Uterus (tissue), 4 donors: ENCODE data around the gene ASB2. TPM values are rescaled to one million over a fixed set of nuclear protein-coding genes. Genes with fewer than 3 reads are reported as not detected.

Source experiments
- DNase-seq, 2 donors: peaks; one replicate each; pipeline ENCODE4 v3.0.0-alpha.2; 2019 to 2020
- H3K27ac ChIP-seq, 2 donors: fragments of 200-600 bp; sonication (generic); 1 replicate in 1 of 2; 2 replicates in 1 of 2; pipeline ENCODE4 v1.5.1; 2016 to 2018
- H3K27me3 ChIP-seq, 2 donors: fragments of 200-600 bp; sonication (generic); one replicate each; pipeline ENCODE4 v1.5.1; 2018 to 2019; ENCODE audit warnings: control low read depth in 1 of 2
- H3K36me3 ChIP-seq, 2 donors: fragments of 200-600 bp; sonication (generic); one replicate each; pipeline ENCODE4 v1.5.1; 2019; ENCODE audit warnings: control low read depth in 1 of 2
- H3K4me1 ChIP-seq, 2 donors: fragments of 200-600 bp; sonication (generic); one replicate each; pipeline ENCODE4 v1.5.1; 2018 to 2019; ENCODE audit warnings: control low read depth in 1 of 2
- H3K4me3 ChIP-seq, 2 donors: fragments of 200-600 bp; sonication (generic); 1 replicate in 1 of 2; 2 replicates in 1 of 2; pipeline ENCODE4 v1.5.1; 2018 to 2019; ENCODE audit warnings: mild to moderate bottlenecking in 1 of 2
- H3K9me3 ChIP-seq, 2 donors: fragments of 200-600 bp; sonication (generic); one replicate each; pipeline ENCODE4 v1.5.1; 2019; ENCODE audit warnings: control low read depth in 1 of 2
- CTCF ChIP-seq, 4 experiments: fragments of 200-600 bp in 2 of 4; fragments of 450-650 bp in 2 of 4; sonication (generic) in 2 of 4; IDR thresholded peaks; one replicate each; pipeline ENCODE4 v1.5.1; 2016 to 2019; ENCODE audit warnings: antibody characterized with exemption in 4 of 4, mild to moderate bottlenecking in 2 of 4, moderate library complexity in 1 of 4
- POLR2A ChIP-seq, 2 donors: fragments of 450-650 bp; IDR thresholded peaks; one replicate each; pipeline ENCODE4 v1.6.1; 2016; ENCODE audit warnings: antibody characterized with exemption in 2 of 2, mild to moderate bottlenecking in 1 of 2, moderate library complexity in 1 of 2
- intact Hi-C: fragments of 100-400 bp; cut with DNase I; formaldehyde crosslinking; loops from one replicate; pipeline ENCODE4 v1.15.1; 2023; ENCODE audit warnings: low total_unique reads
- total RNA-seq, 4 donors: library from RNA; depleted of rRNA in 3 of 4; stranded (reverse); fragments of >200 nt in 3 of 4; gene quantifications; one replicate each; pipeline versions ENCODE4 v1.1.0 to v1.2.4, GENCODE V29; 2014 to 2023
- donor health status: DM: yes; HTN: yes; CAD: no.

The ASB2 gene
- total RNA-seq, 4 donors from 2014 or later = 11.8 to 84.1 (median 21.0) TPM

DNA sequence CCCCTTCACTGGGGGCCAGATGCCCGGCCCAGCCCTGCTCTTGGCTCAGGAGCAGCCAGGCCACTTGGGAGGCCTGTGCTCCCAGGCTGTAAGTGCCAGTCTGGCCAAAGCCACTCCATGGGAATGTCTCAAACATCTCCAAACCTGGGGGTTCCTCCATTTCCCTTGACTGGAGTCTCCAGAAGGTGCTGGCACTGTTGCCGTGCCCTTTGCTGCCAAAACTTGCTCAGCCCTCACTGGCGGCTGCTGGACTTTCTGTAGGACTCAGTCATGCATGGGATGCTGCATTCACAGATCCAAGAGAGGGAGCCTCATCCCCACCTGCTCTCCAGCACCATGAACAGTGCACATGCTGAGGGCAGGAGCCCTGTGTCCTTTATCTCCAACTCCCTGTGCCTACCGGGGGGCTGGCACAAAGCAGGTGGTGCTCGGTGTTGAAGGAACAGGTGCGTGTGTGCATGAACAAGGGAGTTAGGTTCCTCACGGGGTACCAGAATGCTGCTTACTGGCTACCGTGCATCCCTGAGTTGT is 40.1 kb upstream of the ASB2 start:
- no peak overlapping the region for H3K4me3 ChIP-seq
- no peak for TF ChIP-seq CTCF (IDR thresholded peaks at IDR 0.05)
- no peak for TF ChIP-seq POLR2A (IDR thresholded peaks at IDR 0.05)
- intact Hi-C loops = no loop called here

GRCh38 chr14:94015223-94015622 is 38.9 kb upstream of the ASB2 start:
- Histone ChIP-seq H3K27me3 (no peaks in the 10 kb centered on the region), H3K27ac (no peak overlapping the region), H3K4me1 (no peaks in the 10 kb centered on the region), H3K9me3 (no peaks in the 10 kb centered on the region), H3K36me3 (no peaks in the 10 kb centered on the region), H3K4me3 (no peak overlapping the region)
- TF ChIP-seq POLR2A (IDR thresholded peaks at IDR 0.05) (no peak), CTCF (IDR thresholded peaks at IDR 0.05) (no peak)
- intact Hi-C loops = no loop called here
- DNase-seq = no peak

More for the DNA sequence above, 40.1 kb upstream of the ASB2 start:
- no peaks in the 10 kb centered on the region for H3K36me3 ChIP-seq
- no peaks in the 10 kb centered on the region for H3K27me3 ChIP-seq
- H3K9me3 ChIP-seq = no peaks in the 10 kb centered on the region
- H3K4me1 ChIP-seq = no peaks in the 10 kb centered on the region
- no peak overlapping the region for H3K27ac ChIP-seq
- no peak for DNase-seq

GRCh38 chr14:94014382-94014781 is 38.0 kb upstream of the ASB2 start:
- Histone ChIP-seq H3K4me1 (no peaks in the 10 kb centered on the region), H3K36me3 (no peaks in the 10 kb centered on the region), H3K27ac (no peak overlapping the region), H3K4me3 (no peak overlapping the region), H3K9me3 (no peaks in the 10 kb centered on the region), H3K27me3 (no peaks in the 10 kb centered on the region)
- TF ChIP-seq POLR2A (IDR thresholded peaks at IDR 0.05) (no peak), CTCF (IDR thresholded peaks at IDR 0.05) (no peak)
- DNase-seq = no peak
- intact Hi-C loops = no loop called here

GRCh38 chr14:94011795-94012194 is 35.4 kb upstream of the ASB2 start:
- DNase-seq = no peak
- no peak overlapping the region for H3K4me3 ChIP-seq
- no peak for TF ChIP-seq CTCF (IDR thresholded peaks at IDR 0.05)
- no peak for TF ChIP-seq POLR2A (IDR thresholded peaks at IDR 0.05)
- no peak overlapping the region for H3K27ac ChIP-seq
- H3K27me3 ChIP-seq = no peaks in the 10 kb centered on the region
- no peaks in the 10 kb centered on the region for H3K36me3 ChIP-seq
- no peaks in the 10 kb centered on the region for H3K9me3 ChIP-seq
- no peaks in the 10 kb centered on the region for H3K4me1 ChIP-seq
- intact Hi-C loops = no loop called here

- DNase-seq = no peak
- no peak for TF ChIP-seq POLR2A (IDR thresholded peaks at IDR 0.05)
- no peak for TF ChIP-seq CTCF (IDR thresholded peaks at IDR 0.05)
- no peaks in the 10 kb centered on the region for H3K27me3 ChIP-seq
- H3K4me3 ChIP-seq = no peak overlapping the region
- intact Hi-C loops = no loop called here
- no peaks in the 10 kb centered on the region for H3K9me3 ChIP-seq
- no peaks in the 10 kb centered on the region for H3K4me1 ChIP-seq
- H3K36me3 ChIP-seq = no peaks in the 10 kb centered on the region
- no peak overlapping the region for H3K27ac ChIP-seq
Measured at GRCh38 chr14:94010625-94011024, 34.3 kb upstream of the ASB2 start.
